NCI-H1694 (cell line): ENCODE measurements around the gene ADGRF5.
A peak's percentile ranks its signal among the peaks of the same experiment; 100 is the strongest.
"Not testable (repeated sequence)": the region's sequence is repeated elsewhere in the genome, so short reads cannot be mapped to it uniquely, and the experiment has no call there.

ENCODE experiments used
- DNase-seq: peaks from one replicate; lab custom pipeline; 2025; lab: John Stamatoyannopoulos, UW

Gene ADGRF5

DNA sequence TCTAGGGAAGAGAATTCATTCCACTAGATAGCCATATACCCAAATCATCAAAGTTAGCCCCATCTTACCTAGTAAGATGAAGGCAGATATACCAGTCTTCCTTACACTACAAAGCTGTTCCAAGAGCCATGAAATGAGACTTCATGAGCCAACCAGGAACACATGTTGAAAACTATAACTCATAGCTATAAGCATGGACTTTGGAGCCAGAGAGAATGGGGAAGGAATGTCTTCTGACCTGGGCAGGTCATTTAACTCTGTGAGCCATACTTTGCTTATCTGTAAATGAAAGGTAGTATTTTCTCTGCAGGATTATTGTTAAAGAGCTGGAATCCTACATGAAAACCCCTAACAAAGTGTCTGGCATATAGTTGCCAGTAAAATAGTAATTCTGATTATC is 27.3 kb downstream of the ADGRF5 start:
- DNase-seq: no peak

DNA sequence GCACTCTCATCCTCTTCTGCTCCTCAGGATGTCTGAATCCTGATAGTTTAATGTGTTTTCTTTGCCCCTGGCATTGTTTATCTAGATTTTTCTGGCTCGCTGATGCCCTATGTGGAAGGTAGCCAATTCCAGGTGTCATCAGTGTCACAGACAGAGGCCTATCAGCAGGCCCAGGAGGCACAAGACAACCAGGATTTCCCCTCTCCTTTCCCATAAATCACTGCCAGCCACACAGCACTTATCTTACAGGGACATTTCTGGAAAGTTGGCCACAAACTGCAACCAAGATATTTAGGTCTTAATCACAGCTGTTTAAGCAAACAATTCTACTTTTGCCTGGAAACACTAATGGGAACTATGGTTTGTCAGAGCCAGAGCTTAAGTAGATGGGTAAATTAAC is 28.1 kb downstream of the ADGRF5 start:
- no peak for DNase-seq

DNA sequence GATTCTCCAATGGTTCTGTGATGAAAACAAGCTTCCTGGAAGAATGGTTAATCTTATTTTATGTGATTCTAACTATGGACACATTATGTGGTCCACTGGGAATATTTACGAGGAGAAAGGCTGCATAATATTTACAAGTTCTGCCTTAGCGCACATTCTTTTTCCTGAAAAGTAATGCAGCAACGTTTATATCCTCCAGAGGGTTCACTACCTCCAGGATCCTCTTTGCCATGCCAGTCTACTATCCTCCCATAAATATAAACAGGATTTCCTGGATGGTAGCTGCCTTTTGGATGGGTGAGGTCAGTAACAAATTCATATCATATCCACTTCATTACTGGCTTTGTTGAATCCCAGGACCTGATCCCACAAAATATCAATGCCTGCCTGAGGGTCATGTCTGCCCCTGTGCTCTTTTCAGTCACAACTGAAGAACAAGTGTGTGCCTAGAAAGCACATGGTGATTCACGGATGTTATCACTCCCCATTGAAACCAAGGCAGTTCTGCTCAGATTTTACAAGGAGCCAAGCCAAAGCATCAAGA is 30.4 kb downstream of the ADGRF5 start:
- no peak for DNase-seq

DNA sequence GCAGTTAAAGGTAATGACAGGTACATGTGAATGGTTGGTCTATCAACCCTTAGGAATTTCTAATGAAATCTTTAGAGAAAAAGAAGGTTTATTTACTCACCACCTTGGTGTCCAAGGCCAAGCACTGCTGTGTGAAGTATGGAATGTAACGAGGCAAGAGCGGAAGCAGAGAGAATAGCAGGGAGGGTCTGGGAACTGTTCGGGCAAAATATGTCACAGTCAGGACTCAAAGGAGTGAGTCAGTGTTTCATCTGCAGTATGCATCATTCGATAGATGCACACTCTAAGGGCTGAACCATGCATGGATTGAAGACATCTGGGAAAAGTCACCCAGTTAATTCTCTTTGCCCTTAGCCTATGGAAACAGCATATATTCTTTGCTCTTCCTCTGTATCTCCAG is 33.2 kb downstream of the ADGRF5 start:
- DNase-seq: no peak

DNA sequence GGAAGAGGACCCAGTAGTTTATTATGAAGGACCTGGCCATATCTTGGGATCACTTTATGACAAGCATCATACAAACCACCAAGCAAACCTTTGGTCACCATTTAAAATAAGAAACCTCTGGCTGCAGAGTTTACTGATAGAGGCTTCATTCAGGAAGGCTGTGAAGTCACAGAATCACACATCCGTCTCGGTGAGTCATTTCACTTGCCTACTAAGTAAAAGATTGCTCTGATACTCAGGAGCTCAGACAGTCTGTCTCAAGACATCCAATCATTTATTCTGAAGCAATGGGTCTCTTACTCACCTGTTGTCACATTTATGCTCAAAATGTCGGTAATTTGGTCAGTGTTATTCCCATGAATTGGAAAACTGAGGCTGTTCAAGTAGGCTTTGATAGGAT is 33.7 kb downstream of the ADGRF5 start:
- no peak for DNase-seq

DNA sequence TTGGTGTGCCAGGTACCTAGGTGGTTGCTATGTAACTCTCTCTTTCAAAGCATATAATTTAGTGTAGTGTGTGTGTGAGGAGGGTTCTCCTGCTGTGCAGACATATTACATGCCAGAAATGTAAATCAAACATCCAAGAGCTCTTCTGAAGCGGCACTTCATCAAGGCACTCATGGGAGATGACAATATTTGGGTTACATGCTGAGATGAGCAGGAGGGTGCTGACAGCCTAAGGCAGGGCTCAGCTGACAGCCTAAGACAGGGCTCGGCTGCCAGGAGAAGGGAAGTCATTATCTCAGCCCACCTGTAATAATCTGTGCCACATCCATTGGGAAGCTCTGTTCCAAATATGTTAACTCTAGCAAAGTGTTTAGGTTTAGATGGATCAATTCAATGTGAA is 39.1 kb downstream of the ADGRF5 start:
- no peak for DNase-seq

DNA sequence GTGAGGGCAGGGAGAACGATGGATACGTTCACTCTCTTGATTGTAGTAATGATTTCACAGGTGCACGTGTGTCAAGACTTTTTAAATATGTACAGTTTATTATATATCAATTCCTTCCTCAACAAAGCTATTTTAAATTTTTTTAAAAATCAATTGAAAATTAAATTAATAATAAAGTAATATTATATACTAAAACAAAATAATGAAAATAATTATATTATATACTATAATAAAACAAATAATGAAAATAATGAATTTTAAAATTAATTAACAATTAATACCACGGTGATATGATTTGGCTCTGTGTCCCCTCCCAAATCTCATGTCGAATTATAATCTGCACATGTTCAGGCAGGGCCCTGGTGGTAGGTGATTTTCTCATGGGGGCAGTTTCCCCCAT is 42.7 kb downstream of the ADGRF5 start:
- no peak for DNase-seq

DNA sequence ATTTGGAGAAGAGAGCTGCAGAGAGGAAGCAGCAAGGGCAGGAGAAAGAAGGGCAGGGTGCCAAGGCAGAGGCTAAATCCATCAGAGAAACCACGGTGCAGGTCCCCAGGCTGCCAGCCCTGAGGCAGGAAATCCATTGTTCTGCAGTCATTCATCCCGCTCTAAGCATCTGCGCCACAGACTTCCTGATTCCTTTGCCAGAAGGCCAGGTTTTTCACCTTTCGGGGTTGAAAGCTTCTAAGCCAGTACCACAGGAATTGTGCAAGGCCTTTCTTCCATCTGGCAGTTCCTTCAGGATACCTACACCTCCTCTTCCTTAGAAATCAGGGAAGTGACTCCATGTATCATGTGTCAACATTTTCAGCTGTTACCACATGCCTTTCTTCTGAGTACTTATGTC is 45.6 kb downstream of the ADGRF5 start:
- no peak for DNase-seq

DNA sequence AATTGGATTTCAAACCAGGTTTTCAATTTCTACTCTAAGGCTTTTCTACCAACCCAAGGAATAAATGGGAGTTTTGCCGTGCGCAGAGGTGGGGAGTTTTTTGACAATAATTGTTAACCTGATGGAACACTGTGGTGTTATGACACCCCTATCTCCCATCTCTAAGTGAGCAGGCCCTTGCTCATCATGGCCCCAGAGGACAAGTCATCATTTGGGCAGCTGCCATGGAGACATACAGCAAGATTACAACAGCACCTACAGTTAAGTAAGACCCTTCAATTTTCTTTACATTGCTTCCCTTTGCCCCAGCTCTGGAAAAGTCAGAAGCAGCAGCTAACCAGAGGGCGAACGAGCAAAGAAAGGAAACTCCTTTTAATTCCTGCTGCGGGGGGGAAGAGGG is 54.3 kb downstream of the ADGRF5 start:
- no peak for DNase-seq

DNA sequence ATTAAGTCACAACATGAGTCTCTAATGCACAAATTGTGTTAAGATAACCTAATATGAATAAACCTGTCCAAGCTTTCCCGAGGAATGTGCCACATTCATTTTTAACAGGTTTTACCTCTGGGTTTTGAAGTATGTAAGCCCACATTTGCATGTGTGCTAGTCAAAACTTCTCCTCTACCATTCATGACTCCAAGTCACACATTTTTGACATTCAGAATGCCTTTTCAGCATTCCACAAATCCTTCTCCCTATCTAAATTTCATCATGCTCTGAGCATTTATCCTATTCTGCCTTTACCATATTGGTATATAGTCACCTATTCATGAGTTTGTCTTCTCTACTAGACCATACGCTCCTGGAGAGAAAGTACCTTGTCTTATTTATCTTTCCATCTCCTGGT is 56.5 kb downstream of the ADGRF5 start:
- DNase-seq: no peak

DNA sequence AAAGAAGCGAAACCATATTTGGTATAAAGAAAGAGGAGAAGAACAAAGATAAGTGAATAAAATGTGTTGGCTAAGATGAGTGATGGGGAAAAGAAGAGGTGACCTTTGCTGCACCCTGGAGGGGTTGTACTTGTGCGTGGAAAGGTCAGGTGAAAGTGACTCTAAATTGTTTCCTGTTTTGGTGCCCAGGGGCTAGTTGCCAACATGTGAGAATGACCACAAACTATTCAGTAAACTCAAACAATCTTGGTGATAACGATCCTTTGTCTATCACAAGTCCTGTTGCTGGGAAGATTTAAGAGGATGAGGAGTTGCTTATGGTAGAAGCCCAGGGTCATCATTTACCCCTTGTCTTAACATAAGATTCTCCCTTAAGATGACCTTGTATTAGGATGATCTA is 57.9 kb downstream of the ADGRF5 start:
- no peak for DNase-seq

DNA sequence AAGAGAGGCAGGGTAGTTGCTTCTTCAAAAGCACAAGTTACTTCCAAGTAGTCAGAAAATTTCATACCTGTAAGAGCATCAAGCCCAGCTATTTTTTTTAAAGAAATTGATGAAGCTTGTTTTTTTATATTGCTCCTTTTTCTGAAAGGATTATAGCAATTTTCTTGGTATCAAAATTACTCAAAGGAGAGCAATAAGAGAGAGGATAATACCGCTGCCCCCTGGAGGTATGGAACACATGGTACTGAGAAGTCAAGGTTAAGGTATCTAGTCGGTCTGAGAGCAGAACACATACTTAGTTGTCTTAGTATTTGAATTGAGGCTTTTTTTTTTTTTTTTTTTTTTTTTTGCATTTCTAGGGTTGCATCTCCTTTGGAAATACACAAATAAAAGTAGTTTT is 59.4 kb downstream of the ADGRF5 start:
- DNase-seq: no peak

DNA sequence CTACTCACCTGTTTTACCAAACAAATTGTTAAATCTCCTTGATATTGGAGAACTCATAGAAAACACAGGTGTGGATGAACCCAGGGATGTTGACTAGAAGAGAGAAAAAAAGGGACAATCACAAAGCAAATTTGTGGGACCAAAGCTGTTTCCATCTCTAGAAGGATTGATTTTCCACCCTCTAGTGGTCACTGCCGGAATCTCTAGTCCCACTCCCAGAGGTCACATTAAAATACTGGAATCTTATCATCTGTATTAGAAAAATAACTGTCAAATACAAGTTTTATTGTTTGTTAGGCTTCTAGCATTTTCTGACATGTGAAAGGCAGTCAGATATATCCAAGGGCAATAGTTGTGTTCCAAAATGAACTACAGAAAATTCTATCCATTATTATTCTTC is 65.8 kb downstream of the ADGRF5 start:
- peak; percentile 37 for DNase-seq

DNA sequence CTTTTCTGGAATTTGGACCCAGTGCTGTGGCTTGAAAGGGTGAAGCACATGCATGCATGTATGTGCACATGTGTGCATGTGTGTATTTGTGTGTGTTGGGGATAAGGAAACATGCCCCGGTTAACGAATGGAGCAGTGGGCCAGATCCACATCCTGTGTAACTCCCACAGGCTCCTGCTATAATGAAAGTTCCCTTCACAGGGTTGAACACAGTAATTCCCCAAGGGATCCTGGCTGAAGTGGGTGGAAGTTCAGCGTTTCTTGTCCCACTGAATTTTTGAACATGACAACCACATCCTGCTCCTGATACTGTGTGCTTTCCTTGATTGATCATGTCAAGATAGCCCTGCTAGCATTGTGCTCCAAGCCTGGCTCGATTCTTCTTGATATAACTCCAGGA is 70.2 kb downstream of the ADGRF5 start:
- not testable (repeated sequence) for DNase-seq

DNA sequence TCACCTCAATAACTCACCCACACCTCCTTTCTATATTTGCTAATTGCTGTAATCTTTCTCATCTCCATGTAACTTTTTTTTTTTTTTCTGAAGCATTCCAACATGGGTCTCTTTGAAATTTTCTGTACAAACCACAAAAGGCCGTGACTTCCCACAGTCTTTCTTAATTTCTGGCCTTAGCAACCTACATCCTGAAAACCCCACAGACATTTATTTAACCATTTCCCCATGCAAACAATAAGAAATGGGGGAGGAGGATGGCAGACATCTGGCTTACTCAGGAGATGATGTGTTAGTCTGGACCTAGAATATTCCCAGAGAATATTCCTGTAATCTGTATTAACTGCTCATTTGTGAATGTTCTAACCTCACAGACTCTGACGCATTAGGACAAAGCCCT is 70.9 kb downstream of the ADGRF5 start:
- no peak for DNase-seq

DNA sequence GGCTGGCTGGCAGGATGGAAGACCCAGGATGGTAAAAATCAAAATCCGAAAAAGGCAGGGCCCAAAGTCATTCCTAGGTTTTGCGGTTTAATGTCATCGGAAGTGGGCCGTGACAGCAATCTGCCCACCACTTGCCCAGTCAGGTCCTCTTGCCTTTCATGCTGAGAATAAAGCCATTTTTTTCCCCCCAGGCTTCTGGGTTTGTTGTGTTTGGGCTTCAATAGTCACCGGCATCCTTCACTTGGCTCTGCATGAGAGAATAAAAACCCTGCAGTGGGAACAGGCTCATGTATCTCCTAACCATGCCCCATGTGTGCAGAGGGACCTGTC is 72.4 kb downstream of the ADGRF5 start:
- no peak for DNase-seq

DNA sequence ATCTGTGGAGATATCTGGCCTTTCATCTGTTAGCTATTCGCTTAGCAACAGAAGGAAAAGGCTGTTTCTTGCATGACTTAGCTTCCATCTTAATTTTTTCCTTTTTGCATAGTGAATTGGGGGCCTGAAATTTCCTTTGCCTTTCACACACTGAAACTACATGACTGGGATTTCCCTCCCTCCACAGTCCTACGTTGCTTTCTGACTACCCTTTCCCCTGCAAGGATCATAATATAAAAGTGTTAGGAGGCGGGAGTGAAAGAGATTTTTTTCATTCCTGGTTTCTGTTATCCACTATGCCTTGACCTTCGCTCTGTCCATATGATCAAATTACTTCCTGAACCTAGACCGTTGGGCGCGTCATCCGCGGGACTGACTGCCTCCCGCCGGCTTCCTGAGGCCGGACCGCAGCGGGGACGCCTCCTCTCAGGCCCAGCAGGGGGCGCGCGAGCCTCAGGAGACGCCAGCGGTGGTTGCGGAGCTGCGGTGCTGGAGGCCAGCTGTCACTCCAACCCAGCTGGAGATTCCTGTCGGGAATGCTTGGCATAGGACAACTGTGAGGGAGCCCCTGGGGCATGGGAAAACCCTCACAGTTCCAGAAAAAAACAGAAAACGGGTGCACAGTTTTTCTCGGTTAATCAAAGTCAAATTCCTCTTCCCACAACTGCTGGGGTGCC is 72.9 kb downstream of the ADGRF5 start:
- peak; percentile 34 for DNase-seq

DNA sequence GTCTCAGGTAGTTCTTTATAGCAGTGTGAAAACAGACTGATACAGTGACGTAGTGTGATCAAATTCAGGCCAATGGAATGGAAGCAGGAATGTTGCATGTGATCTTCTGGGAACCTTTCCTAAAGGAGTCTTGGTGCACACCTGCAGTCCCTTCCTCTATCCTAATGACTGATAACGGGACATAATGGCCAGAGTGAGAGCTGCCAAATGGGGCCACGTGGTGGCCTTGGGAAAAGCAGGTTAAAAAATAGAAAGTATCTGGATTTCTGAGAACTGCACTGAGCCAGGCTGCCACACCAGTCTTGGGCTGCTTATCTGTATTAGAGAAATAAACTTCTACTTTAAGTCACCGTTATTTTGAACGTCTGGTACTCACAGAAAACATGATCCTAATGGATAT is 76.6 kb downstream of the ADGRF5 start:
- no peak for DNase-seq

DNA sequence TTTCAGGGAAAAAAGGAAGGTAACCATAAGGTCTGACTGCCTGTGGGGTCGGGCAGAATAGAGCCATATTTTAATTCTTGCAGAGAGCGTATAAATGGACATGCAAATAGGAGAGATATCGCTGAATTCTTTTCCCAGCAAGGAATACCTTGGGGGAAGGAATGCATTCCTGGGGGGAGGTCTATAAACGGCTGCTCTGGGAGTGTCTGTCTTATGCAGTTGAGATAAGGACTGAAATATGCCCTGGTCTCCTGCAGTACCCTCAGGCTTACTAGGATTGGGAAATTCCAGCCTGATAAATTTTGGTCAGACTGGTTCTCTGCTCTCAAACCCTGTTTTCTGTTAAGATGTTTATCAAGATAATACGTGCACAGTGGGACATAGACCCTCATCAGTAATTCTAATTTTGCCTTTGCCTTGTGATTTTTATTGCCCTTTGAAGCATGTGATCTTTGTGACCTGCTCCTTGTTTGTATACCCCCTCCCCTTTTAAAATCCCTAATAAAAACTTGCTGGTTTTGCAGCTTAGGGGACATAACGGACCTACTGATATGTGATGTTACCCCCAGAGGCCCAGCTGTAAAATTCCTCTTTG is 79.4 kb downstream of the ADGRF5 start:
- not testable (repeated sequence) for DNase-seq

DNA sequence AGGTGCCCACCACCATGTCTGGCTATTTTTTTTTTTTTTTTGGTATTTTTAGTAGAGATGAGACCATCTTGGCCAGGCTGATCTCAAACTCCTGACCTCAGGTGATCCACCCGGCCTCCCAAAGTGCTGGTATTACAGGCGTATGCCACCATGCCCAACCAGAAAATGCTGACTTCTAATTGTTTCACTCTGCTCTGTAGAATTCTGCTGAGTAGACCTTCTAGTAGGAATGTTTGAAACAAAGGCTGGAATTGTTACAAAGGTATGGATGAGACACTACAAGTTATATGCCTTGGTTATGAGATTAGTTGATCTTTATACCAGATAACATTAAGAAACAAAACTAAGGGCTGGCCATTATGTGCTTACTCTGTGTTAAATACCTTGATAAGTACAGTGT is 83.7 kb downstream of the ADGRF5 start:
- DNase-seq: no peak

DNA sequence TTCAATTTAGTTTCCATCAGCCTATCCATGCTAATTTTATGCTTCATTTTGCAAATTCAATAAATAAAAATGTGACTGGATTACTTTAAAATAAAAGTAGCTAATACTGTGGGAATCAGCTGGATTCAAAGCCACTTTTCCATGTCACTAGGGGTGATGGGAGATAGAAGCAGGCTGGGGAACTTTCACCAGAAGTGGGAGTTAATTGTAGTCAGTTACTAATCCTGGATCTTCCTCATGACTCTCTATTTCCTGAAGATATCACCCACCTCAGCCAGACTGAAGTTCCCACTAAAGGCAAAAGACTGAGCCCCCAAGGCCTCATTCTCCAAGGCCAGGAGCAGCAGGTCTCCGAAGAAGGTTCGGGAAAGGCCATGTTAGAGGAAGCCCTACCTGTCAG is 86.7 kb downstream of the ADGRF5 start:
- not testable (repeated sequence) for DNase-seq

DNA sequence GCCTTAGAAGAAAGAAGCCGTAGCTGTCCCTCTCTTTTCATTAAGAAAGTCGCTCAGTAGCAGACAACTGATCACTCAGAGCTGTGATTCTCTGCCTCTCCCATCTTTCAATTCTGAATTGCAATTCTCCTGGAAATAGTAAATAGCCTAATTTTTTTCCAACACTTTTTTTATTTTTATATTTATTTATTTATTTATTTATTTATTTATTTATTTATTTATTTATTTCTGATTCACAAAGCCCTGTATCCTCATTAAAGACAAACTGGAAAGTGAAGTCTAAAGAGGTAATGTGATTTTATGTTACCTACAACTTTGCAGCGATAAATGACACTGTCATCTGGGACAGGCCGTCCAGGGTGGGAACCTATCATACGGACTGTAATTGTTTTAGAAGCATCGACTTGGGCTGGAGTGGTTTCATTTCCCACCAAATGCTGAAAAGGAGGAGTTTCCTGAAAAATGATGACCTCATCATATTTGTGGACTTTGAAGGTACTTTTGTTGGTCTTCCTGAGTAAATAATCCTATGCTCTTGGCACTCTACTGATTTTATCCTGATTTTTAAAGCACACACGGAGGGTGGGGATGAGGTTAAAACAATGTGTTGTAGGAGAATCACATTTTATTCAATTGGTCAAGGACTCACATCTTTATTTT is 87.4 kb downstream of the ADGRF5 start:
- DNase-seq: not testable (repeated sequence)

DNA sequence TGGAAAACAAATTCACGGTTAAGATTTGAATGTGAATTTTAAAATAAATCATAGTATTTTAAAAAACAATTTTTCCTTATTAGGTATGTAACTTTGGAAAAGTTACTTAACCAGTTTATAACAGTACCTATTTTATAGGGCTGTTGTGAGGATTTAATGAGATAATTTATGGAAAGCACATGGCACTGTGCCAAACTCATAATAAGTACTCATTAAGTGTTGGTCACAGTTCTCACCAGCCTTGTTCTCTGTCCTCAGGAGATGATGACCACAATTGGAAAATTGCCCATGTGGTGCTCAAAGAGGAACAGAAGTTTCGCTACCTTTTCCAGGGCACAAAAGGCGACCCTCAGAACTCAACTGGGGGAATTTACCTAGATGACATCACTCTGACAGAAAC is 88.9 kb downstream of the ADGRF5 start:
- no peak for DNase-seq

DNA sequence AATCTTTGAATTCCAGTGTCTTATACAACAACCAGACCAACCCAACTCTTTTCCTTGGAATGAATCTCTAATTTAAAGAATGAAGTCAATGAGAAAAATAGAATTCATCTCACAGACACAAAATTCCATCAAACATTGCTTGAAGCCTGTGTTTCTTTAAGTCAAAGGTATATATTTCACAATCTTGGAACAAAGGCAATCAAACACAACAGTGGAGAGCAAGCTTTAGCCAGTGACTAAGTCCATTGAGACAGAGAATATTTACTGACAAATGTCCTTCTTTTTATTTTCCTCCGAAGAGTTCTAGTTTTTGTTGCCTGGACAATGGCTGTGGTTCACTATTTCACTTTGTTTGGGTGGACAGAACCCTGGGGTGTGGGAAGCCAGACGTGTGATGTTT is 92.8 kb downstream of the ADGRF5 start:
- no peak for DNase-seq
